HCT116 (cell line): ENCODE data around the gene RXRA. TPM values are rescaled to one million over a fixed set of nuclear protein-coding genes. Genes with fewer than 3 reads are reported as not detected.

Experiments used
- ATAC-seq: fragments of 200-7000 bp; cut with Tn5 transposase; 2 replicates; pipeline ENCODE4 v1.9.1; 2020; ENCODE audit warnings: mild to moderate bottlenecking, moderate library complexity
- BruUV-seq: library from RNA; stranded (reverse); fragments of 400-500 nt; replicated peaks from 2 replicates; lab custom pipeline; 2021; lab: Mats Ljungman, UMichigan
- CTCF ChIA-PET: fragments of 300-600 bp; sonication (Branson Sonifier 250); formaldehyde crosslinking; loops from one replicate; lab custom pipeline; 2021; ENCODE audit warnings: antibody characterized with exemption; lab: Charles Lee
- POLR2A ChIA-PET: fragments of 300-600, 350-600 bp; sonication (Branson Sonifier 250); formaldehyde crosslinking; loops from one replicate; lab custom pipeline; 2021; ENCODE audit warnings: antibody characterized with exemption; lab: Charles Lee
- RAD21 ChIA-PET, 2 experiments: fragments of 300-600 bp; sonication (Branson Sonifier 250); formaldehyde crosslinking; loops; one replicate each; lab custom pipeline; 2023; ENCODE audit warnings: low total read pairs in 2 of 2; ENCODE audit not compliant: uncharacterized antibody in 2 of 2, unreplicated experiment in 2 of 2, low non-redundant PET in 1 of 2; lab: Charles Lee
- DNase-seq: peaks from one replicate; pipeline ENCODE4 v3.0.0-alpha.2; 2010; ENCODE audit warnings: low read depth, low spot score
- H2AFZ ChIP-seq: fragments of 200-600 bp; shearing (Covaris generic), sonication (generic); 2 replicates; pipeline ENCODE4 v1.6.1; 2017; ENCODE audit warnings: low read depth, mixed run types, mixed read lengths, antibody characterized with exemption, low read length; ENCODE audit not compliant: poor library complexity, severe bottlenecking
- H3K27ac ChIP-seq: 2 replicates; pipeline ENCODE4 v1.5.1; 2012; ENCODE audit warnings: low read depth, low read length
- H3K27me3 ChIP-seq: fragments of 200-600 bp; sonication (generic); 2 replicates; pipeline ENCODE4 v1.6.1; 2016; ENCODE audit warnings: mixed run types, low read length, mixed read lengths; ENCODE audit not compliant: insufficient read depth
- H3K36me3 ChIP-seq, 2 experiments: fragments of 200-500 bp in 1 of 2; fragments of 200-600 bp in 1 of 2; sonication (Bioruptor generic) in 1 of 2; sonication (generic) in 1 of 2; 2 replicates each; pipeline versions ENCODE4 v1.5.1 to v1.6.1; 2014 to 2016; ENCODE audit warnings: low read length in 2 of 2, inconsistent platforms in 1 of 2, mixed read lengths in 1 of 2, mixed run types in 1 of 2; ENCODE audit not compliant: insufficient read depth in 2 of 2, control insufficient read depth in 1 of 2
- H3K4me1 ChIP-seq, 2 experiments: fragments of 200-600 bp in 1 of 2; sonication (generic) in 1 of 2; 2 replicates each; pipeline versions ENCODE4 v1.5.1 to v1.6.1; 2012 to 2017; ENCODE audit warnings: low read length in 2 of 2, inconsistent platforms in 1 of 2, mild to moderate bottlenecking in 1 of 2, mixed read lengths in 1 of 2, mixed run types in 1 of 2, moderate library complexity in 1 of 2; ENCODE audit not compliant: insufficient read depth in 2 of 2, control insufficient read depth in 1 of 2
- H3K4me2 ChIP-seq: fragments of 200-600 bp; sonication (generic); 2 replicates; pipeline ENCODE4 v1.6.1; 2017; ENCODE audit warnings: mixed run types, low read length, mixed read lengths
- H3K4me3 ChIP-seq, 2 experiments: fragments of 200-600 bp in 1 of 2; sonication (generic) in 1 of 2; replicated peaks in 1 of 2; 2 replicates each; pipeline ENCODE4 v1.5.1; 2011 to 2016; ENCODE audit warnings: low read length in 2 of 2, control low read depth in 1 of 2, low read depth in 1 of 2, mild to moderate bottlenecking in 1 of 2, mixed read lengths in 1 of 2, mixed run types in 1 of 2
- H3K79me2 ChIP-seq: fragments of 200-600 bp; sonication (generic); 2 replicates; pipeline ENCODE4 v1.6.1; 2017; ENCODE audit warnings: mild to moderate bottlenecking, mixed run types, low read length, moderate library complexity, mixed read lengths; ENCODE audit not compliant: insufficient read depth
- H3K9ac ChIP-seq: fragments of 200-600 bp; sonication (generic); 2 replicates; pipeline ENCODE4 v1.6.1; 2016; ENCODE audit warnings: low read length, mixed read lengths
- H3K9me2 ChIP-seq: fragments of 200-600 bp; sonication (generic), shearing (Covaris generic); 2 replicates; pipeline ENCODE4 v1.6.1; 2017; ENCODE audit warnings: mixed run types, mild to moderate bottlenecking, moderate library complexity; ENCODE audit not compliant: insufficient read depth
- H3K9me3 ChIP-seq, 2 experiments: fragments of 200-500 bp in 1 of 2; fragments of 200-600 bp in 1 of 2; sonication (Bioruptor generic) in 1 of 2; sonication (generic) in 1 of 2; 2 replicates each; pipeline ENCODE4 v1.6.1; 2014 to 2017; ENCODE audit warnings: low read length in 2 of 2, mixed read lengths in 2 of 2, inconsistent platforms in 1 of 2, low read depth in 1 of 2, mild to moderate bottlenecking in 1 of 2, mixed run types in 1 of 2, moderate library complexity in 1 of 2; ENCODE audit not compliant: control insufficient read depth in 1 of 2, insufficient read depth in 1 of 2
- H4K20me1 ChIP-seq: fragments of 200-600 bp; sonication (generic), shearing (Covaris generic); 2 replicates; pipeline ENCODE4 v1.6.1; 2017; ENCODE audit warnings: mixed run types, mild to moderate bottlenecking, moderate library complexity; ENCODE audit not compliant: insufficient read depth
- ATF3 ChIP-seq: IDR thresholded peaks from 2 replicates; pipeline ENCODE4 v1.6.1; 2012
- CBX3 ChIP-seq: IDR thresholded peaks from 2 replicates; pipeline ENCODE4 v1.6.1; 2012; ENCODE audit warnings: low read depth
- CTCF ChIP-seq, 3 experiments: fragments of 200-600 bp in 1 of 3; sonication (generic) in 1 of 3; IDR thresholded peaks in 2 of 3; conservative IDR thresholded peaks in 1 of 3; 2 replicates each; pipeline ENCODE4 v1.5.1; 2012 to 2017; ENCODE audit warnings: low read depth in 2 of 3, low read length in 2 of 3, antibody characterized with exemption in 1 of 3, borderline replicate concordance in 1 of 3, control low read depth in 1 of 3, mild to moderate bottlenecking in 1 of 3, mixed read lengths in 1 of 3, mixed run types in 1 of 3, moderate library complexity in 1 of 3; ENCODE audit not compliant: insufficient read depth in 1 of 3
- ELF1 ChIP-seq: IDR thresholded peaks from 2 replicates; pipeline ENCODE4 v1.6.1; 2012; ENCODE audit warnings: low read depth, borderline replicate concordance
- EZH2phosphoT487 ChIP-seq: fragments of 200-600 bp; IDR thresholded peaks from 2 replicates; pipeline ENCODE4 v1.6.1; 2018; ENCODE audit warnings: antibody characterized with exemption, borderline replicate concordance
- FOSL1 ChIP-seq: IDR thresholded peaks from 2 replicates; pipeline ENCODE4 v1.6.1; 2012; ENCODE audit warnings: low read depth
- POLR2A ChIP-seq: IDR thresholded peaks from 2 replicates; pipeline ENCODE4 v1.7.0; 2011; ENCODE audit warnings: borderline replicate concordance; ENCODE audit not compliant: insufficient read depth, insufficient read length; ENCODE audit errors: extremely low read depth
- POLR2AphosphoS5 ChIP-seq: IDR thresholded peaks from 2 replicates; pipeline ENCODE4 v1.6.1; 2011; ENCODE audit warnings: mild to moderate bottlenecking, low read depth, low read length, moderate library complexity
- RAD21 ChIP-seq: IDR thresholded peaks from 2 replicates; pipeline ENCODE4 v1.6.1; 2012; ENCODE audit warnings: low read depth, mild to moderate bottlenecking
- SP1 ChIP-seq: IDR thresholded peaks from 2 replicates; pipeline ENCODE4 v1.6.1; 2012; ENCODE audit warnings: low read depth
- TCF7L2 ChIP-seq: IDR thresholded peaks from 2 replicates; pipeline ENCODE4 v1.7.0; 2011; ENCODE audit warnings: borderline replicate concordance, inconsistent platforms; ENCODE audit not compliant: insufficient read depth, insufficient read length; ENCODE audit errors: extremely low read depth
- YY1 ChIP-seq: IDR thresholded peaks from 2 replicates; pipeline ENCODE4 v1.6.1; 2011; ENCODE audit warnings: low read length, low read depth, moderate library complexity, mild to moderate bottlenecking; ENCODE audit not compliant: insufficient replicate concordance; ENCODE audit errors: extremely low read depth
- ZBTB33 ChIP-seq: IDR thresholded peaks from 2 replicates; pipeline ENCODE4 v1.6.1; 2011; ENCODE audit warnings: mild to moderate bottlenecking, low read length, moderate library complexity; ENCODE audit not compliant: insufficient replicate concordance; ENCODE audit errors: extremely low read depth
- ZFX ChIP-seq: fragments of 450-650 bp; IDR thresholded peaks from 2 replicates; pipeline ENCODE4 v1.6.1; 2017
- ZNF274 ChIP-seq: fragments of 200-500 bp; sonication (Bioruptor generic); IDR thresholded peaks from 2 replicates; pipeline ENCODE4 v1.6.1; 2014; ENCODE audit warnings: mild to moderate bottlenecking, low read depth, low read length, inconsistent platforms
- intact Hi-C: fragments of 100-400 bp; cut with micrococcal nuclease; formaldehyde crosslinking; loops from 2 replicates; pipeline ENCODE4 v1.10.0; 2022
- total RNA-seq: library from RNA; stranded (reverse); gene quantifications from one replicate; pipeline ENCODE4 v1.2.1, GENCODE V29; 2021; ENCODE audit not compliant: unreplicated experiment
- TF ChIP-seq, protein P1 (sequence below): IDR thresholded peaks from 2 replicates; pipeline ENCODE4 v1.6.1; 2012
- TF ChIP-seq, protein P2 (sequence below): IDR thresholded peaks from 2 replicates; pipeline ENCODE4 v1.6.1; 2012; ENCODE audit warnings: low read depth

The RXRA gene
- total RNA-seq, 1 experiment from 2014 or later, result 43.9 TPM

DNA sequence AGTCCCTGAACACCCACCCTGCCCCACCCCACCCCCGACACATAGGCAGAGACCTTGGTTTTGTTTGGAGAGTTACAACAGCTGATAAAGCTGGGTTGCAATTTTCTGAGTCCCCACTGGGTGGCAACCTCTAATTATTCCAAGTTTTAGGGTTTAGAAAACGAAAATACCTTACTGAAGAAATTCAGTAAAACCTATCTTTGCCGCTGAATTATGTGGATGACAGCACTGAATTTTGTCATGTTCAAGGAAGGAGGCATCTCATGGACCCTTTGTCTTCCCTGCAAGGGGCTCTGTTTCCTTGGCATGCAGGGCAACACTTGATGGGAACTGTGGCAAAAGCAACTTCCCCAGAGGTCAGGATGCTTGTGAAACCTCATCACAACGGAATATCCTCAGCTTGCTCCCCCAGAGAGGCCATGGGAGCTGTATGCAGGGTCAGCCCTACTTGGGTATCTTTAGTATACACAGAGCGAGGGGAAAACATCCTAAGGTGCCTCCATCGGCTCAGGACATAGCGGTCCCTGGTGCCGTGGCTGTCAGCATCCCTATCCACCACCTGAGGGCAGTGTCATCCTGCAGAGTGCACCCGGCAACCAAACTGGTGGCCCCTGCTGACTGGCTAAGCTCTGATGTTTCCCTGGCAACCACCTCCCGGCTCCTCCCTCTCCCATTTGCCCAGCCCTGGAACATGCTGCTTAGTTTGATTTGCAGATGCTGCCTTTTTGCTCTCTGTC lies 123.1 kb downstream of the RXRA start:
- H3K9me3 ChIP-seq, result peaks cover 0 to 14% of the 10 kb centered on the region in 2 experiments; a peak in 2 of 4 replicates
- peak; percentile 68 for DNase-seq
- CTCF ChIA-PET, result interaction anchor here (0.8 to 1.7 kb wide), 6 partner anchors 207 to 329 kb away, joined by 3 to 13 read pairs (median 7); no protein-coding TSS in a partner anchor
- H3K27me3 ChIP-seq, result no peaks in the 10 kb centered on the region
- BruUV-seq, result no TSS peak
- no peak overlapping the region for H3K4me2 ChIP-seq
- H2AFZ ChIP-seq, result no peak overlapping the region
- H3K36me3 ChIP-seq, result no peaks in the 10 kb centered on the region
- H4K20me1 ChIP-seq, result no peaks in the 10 kb centered on the region
- TF ChIP-seq ZFX (no peak), EZH2phosphoT487 (no peak), POLR2A (no peak), RAD21 (peak; percentile 92), ZNF274 (no peak), CBX3 (0 out of 2 replicates have a peak, but pooled peaks have one; percentile 27), FOSL1 (no peak), YY1 (no peak), ELF1 (no peak), ZBTB33 (no peak), CTCF (IDR thresholded peaks at IDR 0.05 in 2 of 3, conservative IDR thresholded peaks at IDR 0.05 in 1 of 3; ENCODE audit: borderline replicate concordance in 1 of 3, insufficient read depth in 1 of 3, low read depth in 2 of 3, low read length in 2 of 3) (peak; percentile 59 to 81 (median 62)), POLR2AphosphoS5 (no peak), TCF7L2 (no peak), ATF3 (no peak), SP1 (no peak)
- TF ChIP-seq, protein P1, sequence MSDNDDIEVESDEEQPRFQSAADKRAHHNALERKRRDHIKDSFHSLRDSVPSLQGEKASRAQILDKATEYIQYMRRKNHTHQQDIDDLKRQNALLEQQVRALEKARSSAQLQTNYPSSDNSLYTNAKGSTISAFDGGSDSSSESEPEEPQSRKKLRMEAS, result no peak
- TF ChIP-seq, protein P2, sequence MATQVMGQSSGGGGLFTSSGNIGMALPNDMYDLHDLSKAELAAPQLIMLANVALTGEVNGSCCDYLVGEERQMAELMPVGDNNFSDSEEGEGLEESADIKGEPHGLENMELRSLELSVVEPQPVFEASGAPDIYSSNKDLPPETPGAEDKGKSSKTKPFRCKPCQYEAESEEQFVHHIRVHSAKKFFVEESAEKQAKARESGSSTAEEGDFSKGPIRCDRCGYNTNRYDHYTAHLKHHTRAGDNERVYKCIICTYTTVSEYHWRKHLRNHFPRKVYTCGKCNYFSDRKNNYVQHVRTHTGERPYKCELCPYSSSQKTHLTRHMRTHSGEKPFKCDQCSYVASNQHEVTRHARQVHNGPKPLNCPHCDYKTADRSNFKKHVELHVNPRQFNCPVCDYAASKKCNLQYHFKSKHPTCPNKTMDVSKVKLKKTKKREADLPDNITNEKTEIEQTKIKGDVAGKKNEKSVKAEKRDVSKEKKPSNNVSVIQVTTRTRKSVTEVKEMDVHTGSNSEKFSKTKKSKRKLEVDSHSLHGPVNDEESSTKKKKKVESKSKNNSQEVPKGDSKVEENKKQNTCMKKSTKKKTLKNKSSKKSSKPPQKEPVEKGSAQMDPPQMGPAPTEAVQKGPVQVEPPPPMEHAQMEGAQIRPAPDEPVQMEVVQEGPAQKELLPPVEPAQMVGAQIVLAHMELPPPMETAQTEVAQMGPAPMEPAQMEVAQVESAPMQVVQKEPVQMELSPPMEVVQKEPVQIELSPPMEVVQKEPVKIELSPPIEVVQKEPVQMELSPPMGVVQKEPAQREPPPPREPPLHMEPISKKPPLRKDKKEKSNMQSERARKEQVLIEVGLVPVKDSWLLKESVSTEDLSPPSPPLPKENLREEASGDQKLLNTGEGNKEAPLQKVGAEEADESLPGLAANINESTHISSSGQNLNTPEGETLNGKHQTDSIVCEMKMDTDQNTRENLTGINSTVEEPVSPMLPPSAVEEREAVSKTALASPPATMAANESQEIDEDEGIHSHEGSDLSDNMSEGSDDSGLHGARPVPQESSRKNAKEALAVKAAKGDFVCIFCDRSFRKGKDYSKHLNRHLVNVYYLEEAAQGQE, result no peak
- H3K9ac ChIP-seq, result no peak overlapping the region
- no peaks in the 10 kb centered on the region for H3K79me2 ChIP-seq
- H3K4me1 ChIP-seq, result no peaks in the 10 kb centered on the region
- H3K27ac ChIP-seq, result no peak overlapping the region
- POLR2A ChIA-PET, result no interaction called here
- H3K9me2 ChIP-seq, result no peaks in the 10 kb centered on the region
- H3K4me3 ChIP-seq, result no peak overlapping the region
- peak; percentile 96 for ATAC-seq
- intact Hi-C loops, result loop anchor here (1.0 to 5.0 kb wide), 3 partner anchors 207 to 290 kb away; no protein-coding TSS in a partner anchor
- RAD21 ChIA-PET, result interaction anchor here (0.6 to 1.6 kb wide), 4 partner anchors 32 to 1148 kb away, joined by 3 to 5 read pairs (median 4); no protein-coding TSS in a partner anchor
